Epithelial cell of umbilical artery (primary cell): ENCODE measurements around the gene H2AZ1. TPM values are rescaled to one million over a fixed set of nuclear protein-coding genes. Genes with fewer than 3 reads are reported as not detected.

Source experiments
- total RNA-seq: library from RNA; depleted of rRNA; stranded (reverse); fragments of >200 nt; gene quantifications from 2 replicates; pipeline ENCODE4 v1.2.3, GENCODE V29; 2014

H2AZ1 gene
- total RNA-seq: 938 and 1,106 TPM in 2 replicates

DNA sequence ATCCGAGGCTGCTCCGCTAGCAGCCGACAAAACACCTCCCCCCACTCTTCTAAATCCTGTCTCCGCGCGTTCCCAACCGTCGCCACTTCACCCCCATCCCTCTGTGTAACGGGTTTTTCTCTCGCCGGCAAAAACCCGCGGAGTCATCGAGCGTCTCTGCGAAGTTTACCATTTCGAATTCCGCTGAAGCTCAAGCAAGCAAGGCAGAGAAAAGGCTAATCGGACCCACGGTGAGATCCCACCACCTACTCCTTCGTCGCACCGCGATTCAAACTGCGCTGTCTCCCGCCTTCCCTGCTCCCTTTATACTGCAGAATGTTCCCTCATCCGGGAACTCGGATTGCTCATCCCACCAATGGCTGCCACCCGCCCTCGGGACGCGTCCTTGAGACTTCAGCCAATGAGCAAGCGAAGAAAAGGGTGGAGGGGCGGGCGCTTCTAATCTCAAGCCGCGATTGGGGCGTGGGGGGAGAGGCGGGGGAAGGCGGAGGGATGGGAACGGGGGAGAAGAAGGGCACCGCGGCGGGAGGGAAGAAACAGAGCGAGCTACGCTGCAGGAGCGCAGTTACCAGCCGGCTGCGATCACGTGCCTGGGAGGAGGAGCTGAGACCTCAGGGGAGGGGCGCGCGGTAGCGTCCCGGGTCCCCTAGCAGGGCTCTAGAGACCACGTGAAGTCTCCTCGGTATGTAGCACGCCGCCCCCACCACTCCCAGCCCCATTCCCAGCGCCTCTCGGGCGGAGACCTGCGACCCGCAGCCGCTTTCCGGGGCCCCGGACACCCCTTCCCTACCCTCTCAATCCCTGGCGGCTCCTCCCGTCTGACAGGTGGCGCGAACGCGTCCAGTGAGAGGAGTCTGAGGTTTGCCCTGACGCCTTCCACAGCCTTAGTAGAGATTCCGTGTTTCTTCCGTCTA is at the start of gene H2AZ1:
Gene H2AZ1 (minus strand): TSS at position 277 of the 914 bp plus-strand sequence. CDS start 105 bp downstream, at position 172.

GRCh38 chr4:99946356-99947189 is 3.5 kb downstream of the H2AZ1 start, which contains the start of gene DNAJB14:
TSS of gene DNAJB14 (minus strand) at chr4:99946618. CDS start at chr4:99946571, 47 bp downstream.

Other genes with a start within 250 kb of the H2AZ1 start
- not detected in 2 replicates for gene DAPP1, start 133.4 kb downstream of the H2AZ1 start, total RNA-seq
- gene LAMTOR3, start 55.8 kb downstream of the H2AZ1 start, total RNA-seq: 30.5 and 49.4 TPM in 2 replicates
- 34.8 and 54.3 TPM in 2 replicates for gene DNAJB14, start 3.7 kb downstream of the H2AZ1 start, total RNA-seq
- 2.9 and 5.3 TPM in 2 replicates for gene DDIT4L, start 240.2 kb upstream of the H2AZ1 start, total RNA-seq